Right lobe of liver (tissue), 4 donors: Measurements from ENCODE around the gene CAPZB.

Experiments used
- POLR2A ChIP-seq: fragments of 450-650 bp; IDR thresholded peaks from one replicate; pipeline ENCODE4 v1.6.1; 2017; ENCODE audit warnings: antibody characterized with exemption, mild to moderate bottlenecking
- TF ChIP-seq, protein P1 (sequence below), 4 donors: fragments of 200-600 bp in 3 of 4; fragments of 450-650 bp in 1 of 4; IDR thresholded peaks; one replicate each; pipeline versions ENCODE4 v1.5.1 to v1.8.0; 2016 to 2022; ENCODE audit warnings: antibody characterized with exemption in 4 of 4, mild to moderate bottlenecking in 2 of 4
- donor health status: DM: no; HTN: no; CAD: no.
- donor health status: DM: no; HTN: no; CAD: no.
- donor health status: DM: no; HTN: yes; CAD: no.

DNA sequence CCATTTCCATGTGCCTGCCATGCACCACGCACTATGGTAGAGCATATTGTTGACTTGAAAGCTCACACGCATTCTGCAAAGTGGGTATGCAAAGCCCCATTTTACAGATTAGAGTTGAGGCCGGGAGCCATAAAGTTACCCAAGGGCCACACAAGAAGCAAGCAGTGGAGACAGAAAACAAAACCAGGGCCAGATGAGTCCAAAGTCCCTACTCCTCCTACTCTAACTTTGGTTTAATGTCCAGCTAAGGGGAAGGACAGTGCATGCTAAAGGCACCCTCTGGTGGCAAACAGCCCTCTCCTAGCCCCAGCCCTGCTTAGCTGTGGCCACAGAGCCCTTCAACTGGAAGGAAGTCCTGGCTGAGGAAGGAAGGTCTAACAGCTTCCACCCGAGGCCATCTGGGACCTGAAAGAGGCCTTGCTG lies 98.3 kb downstream of the CAPZB start:
- TF ChIP-seq, protein P1, sequence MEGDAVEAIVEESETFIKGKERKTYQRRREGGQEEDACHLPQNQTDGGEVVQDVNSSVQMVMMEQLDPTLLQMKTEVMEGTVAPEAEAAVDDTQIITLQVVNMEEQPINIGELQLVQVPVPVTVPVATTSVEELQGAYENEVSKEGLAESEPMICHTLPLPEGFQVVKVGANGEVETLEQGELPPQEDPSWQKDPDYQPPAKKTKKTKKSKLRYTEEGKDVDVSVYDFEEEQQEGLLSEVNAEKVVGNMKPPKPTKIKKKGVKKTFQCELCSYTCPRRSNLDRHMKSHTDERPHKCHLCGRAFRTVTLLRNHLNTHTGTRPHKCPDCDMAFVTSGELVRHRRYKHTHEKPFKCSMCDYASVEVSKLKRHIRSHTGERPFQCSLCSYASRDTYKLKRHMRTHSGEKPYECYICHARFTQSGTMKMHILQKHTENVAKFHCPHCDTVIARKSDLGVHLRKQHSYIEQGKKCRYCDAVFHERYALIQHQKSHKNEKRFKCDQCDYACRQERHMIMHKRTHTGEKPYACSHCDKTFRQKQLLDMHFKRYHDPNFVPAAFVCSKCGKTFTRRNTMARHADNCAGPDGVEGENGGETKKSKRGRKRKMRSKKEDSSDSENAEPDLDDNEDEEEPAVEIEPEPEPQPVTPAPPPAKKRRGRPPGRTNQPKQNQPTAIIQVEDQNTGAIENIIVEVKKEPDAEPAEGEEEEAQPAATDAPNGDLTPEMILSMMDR (IDR thresholded peaks at IDR 0.05), result peak; percentile 30 to 62 (median 36)
- TF ChIP-seq POLR2A, result no peak
